Panc1 (cell line): ENCODE results near the gene EFNA5.

ENCODE experiments used
- POLR2AphosphoS5 ChIP-seq: IDR thresholded peaks from 2 replicates; pipeline ENCODE4 v1.6.1; 2012; ENCODE audit warnings: mild to moderate bottlenecking, low read depth, low read length, moderate library complexity
- REST ChIP-seq, 2 experiments: IDR thresholded peaks; 2 replicates each; pipeline ENCODE4 v1.6.1; 2011 to 2012; ENCODE audit warnings: low read depth in 2 of 2, control low read depth in 1 of 2, low read length in 1 of 2, mild to moderate bottlenecking in 1 of 2, moderate library complexity in 1 of 2; ENCODE audit not compliant: insufficient read depth in 1 of 2
- TF ChIP-seq, protein P1 (sequence below): fragments of 450-650 bp; IDR thresholded peaks from 2 replicates; pipeline ENCODE4 v1.5.1; 2017; ENCODE audit warnings: mild to moderate bottlenecking

- TF ChIP-seq, protein P1, sequence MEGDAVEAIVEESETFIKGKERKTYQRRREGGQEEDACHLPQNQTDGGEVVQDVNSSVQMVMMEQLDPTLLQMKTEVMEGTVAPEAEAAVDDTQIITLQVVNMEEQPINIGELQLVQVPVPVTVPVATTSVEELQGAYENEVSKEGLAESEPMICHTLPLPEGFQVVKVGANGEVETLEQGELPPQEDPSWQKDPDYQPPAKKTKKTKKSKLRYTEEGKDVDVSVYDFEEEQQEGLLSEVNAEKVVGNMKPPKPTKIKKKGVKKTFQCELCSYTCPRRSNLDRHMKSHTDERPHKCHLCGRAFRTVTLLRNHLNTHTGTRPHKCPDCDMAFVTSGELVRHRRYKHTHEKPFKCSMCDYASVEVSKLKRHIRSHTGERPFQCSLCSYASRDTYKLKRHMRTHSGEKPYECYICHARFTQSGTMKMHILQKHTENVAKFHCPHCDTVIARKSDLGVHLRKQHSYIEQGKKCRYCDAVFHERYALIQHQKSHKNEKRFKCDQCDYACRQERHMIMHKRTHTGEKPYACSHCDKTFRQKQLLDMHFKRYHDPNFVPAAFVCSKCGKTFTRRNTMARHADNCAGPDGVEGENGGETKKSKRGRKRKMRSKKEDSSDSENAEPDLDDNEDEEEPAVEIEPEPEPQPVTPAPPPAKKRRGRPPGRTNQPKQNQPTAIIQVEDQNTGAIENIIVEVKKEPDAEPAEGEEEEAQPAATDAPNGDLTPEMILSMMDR: no peak
- TF ChIP-seq POLR2AphosphoS5 (no peak), REST (IDR thresholded peaks at IDR 0.05; ENCODE audit: insufficient read depth in 1 of 2, low read depth in 2 of 2, low read length in 1 of 2) (no peak)
Measured at GRCh38 chr5:107359916-107360234, 310.9 kb downstream of the EFNA5 start.
